LNCaP clone FGC (cell line): Measurements from ENCODE around the gene ATP8B2.
"Not testable (repeated sequence)": the region's sequence is repeated elsewhere in the genome, so short reads cannot be mapped to it uniquely, and the experiment has no call there.

Source experiments
- DNase-seq: peaks from one replicate; pipeline ENCODE4 v3.0.0-alpha.2; 2011; ENCODE audit warnings: low read depth
- H3K4me3 ChIP-seq: 2 replicates; pipeline ENCODE4 v1.5.1; 2011; ENCODE audit warnings: mild to moderate bottlenecking, low read depth, low read length, control low read depth
- TF ChIP-seq, protein P1 (sequence below): IDR thresholded peaks from 2 replicates; pipeline ENCODE4 v1.5.1; 2012; ENCODE audit warnings: mild to moderate bottlenecking; ENCODE audit not compliant: control insufficient read depth, insufficient read depth; ENCODE audit errors: extremely low read depth

The ATP8B2 gene

GRCh38 chr1:154361357-154361756 lies 36.0 kb downstream of the ATP8B2 start:
- TF ChIP-seq, protein P1, sequence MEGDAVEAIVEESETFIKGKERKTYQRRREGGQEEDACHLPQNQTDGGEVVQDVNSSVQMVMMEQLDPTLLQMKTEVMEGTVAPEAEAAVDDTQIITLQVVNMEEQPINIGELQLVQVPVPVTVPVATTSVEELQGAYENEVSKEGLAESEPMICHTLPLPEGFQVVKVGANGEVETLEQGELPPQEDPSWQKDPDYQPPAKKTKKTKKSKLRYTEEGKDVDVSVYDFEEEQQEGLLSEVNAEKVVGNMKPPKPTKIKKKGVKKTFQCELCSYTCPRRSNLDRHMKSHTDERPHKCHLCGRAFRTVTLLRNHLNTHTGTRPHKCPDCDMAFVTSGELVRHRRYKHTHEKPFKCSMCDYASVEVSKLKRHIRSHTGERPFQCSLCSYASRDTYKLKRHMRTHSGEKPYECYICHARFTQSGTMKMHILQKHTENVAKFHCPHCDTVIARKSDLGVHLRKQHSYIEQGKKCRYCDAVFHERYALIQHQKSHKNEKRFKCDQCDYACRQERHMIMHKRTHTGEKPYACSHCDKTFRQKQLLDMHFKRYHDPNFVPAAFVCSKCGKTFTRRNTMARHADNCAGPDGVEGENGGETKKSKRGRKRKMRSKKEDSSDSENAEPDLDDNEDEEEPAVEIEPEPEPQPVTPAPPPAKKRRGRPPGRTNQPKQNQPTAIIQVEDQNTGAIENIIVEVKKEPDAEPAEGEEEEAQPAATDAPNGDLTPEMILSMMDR = no peak
- no peak for DNase-seq
- no peak overlapping the region for H3K4me3 ChIP-seq

GRCh38 chr1:154371436-154371835 lies 46.1 kb downstream of the ATP8B2 start:
- no peak overlapping the region for H3K4me3 ChIP-seq
- no peak for DNase-seq
- TF ChIP-seq, protein P1 = no peak

DNA sequence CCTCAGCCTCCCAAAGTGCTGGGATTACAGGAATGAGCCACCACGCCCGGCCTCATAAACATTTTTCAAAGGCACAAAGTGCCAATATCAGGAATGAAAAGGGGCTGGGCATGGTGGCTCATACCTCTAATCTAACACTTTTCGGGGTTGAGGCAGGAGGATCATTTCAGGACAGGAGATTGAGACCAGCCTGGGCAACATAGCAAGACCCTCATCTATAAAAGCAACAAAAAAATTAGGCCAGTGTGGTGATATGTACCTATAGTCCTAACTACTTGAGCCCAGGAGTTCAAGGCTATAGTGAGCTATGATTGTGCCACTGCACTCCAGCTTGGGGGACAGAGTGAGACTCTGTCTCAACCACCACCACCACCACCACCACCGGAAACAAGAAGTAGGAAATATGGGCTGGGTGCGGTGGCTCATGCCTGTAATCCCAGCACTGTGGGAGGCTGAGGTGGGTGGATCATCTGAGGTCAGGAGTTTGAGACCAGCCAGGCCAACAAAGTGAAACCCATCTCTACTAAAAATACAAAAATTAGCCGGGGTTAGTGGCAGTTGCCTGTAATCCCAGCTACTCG lies 48.5 kb downstream of the ATP8B2 start:
- DNase-seq, H3K4me3 ChIP-seq: not testable (repeated sequence)

GRCh38 chr1:154379301-154379700 lies 54.0 kb downstream of the ATP8B2 start:
- H3K4me3 ChIP-seq = no peak overlapping the region
- DNase-seq = no peak
- TF ChIP-seq, protein P1 = no peak

- TF ChIP-seq, protein P1 = no peak
- no peak overlapping the region for H3K4me3 ChIP-seq
These were observed 59.5 kb downstream of the ATP8B2 start for GRCh38 chr1:154384650-154385489.

DNA sequence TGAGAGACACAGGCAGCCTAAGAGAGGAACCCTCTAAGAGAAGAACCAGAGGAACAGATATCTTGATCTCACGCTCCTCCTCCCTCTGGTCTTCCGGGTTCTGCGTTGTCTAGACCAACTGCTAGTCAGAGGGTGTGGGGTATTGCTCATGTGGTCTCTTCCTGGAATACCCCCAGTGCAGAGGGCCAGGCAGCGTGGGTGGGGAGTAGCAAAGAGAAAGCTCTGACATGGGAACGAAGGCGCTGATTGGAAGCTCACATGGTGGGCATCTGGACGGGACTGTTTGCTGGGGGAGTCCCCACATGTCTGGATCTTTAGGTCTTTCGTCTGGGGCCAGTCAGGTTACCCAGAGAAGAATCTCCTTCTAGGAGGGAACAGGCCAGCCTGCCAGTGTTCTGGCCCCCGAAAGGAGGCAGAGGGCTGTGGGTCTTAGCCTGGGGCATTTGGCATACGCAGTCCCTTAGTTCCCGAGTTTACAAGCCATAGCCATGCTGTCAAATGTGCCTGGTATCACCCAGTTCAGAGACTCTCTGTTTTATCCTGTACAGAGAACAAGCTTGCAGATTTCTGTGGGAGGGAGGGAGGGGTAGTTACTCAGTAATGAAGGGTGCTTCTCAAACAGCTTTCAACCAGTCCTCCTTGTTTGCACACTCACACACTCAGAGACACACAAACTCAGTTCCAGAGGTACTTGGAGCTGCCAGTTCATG lies 61.5 kb downstream of the ATP8B2 start:
- no peak for DNase-seq
- TF ChIP-seq, protein P1 = no peak
- no peak overlapping the region for H3K4me3 ChIP-seq

More at GRCh38 chr1:154384650-154385489, 59.5 kb downstream of the ATP8B2 start:
- DNase-seq = no peak

DNA sequence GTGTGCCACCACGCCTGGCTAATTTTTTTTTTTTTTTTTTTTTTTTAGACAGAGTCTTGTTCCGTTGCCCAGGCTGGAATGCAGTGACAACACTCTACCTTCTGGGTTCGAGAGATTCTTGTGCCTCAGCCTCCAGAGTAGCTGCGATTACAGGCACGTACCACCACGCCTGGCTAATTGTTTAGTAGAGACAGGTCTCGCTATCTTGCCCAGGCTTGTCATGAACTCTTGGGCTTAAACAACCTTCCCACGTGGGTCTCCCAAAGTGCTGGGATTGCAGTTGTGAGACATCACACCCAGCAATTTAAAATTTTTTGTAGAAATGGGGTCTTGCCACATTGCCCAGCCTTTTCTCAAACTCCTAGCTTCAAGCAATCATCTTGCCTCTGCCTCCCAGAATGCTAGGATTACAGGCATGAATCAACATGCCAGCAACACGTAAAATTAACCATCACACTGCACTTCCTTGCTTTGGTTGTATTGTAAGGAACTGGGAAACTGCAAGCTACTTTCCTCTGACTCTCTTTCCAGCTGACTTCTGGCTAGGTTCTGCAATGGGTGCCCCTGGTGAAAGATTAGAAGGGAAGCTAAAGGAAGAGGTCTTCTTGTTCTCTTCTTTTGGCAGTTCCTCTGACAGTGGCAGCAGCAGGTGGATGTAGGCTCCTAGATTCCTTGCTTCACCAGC lies 65.9 kb downstream of the ATP8B2 start:
- no peak for DNase-seq
- TF ChIP-seq, protein P1 = no peak
- H3K4me3 ChIP-seq = no peak overlapping the region
